ENCODE results near the gene POTEE. TPM values are rescaled to one million over a fixed set of nuclear protein-coding genes. Genes with fewer than 3 reads are reported as not detected.
"Not testable (repeated sequence)": the region's sequence is repeated elsewhere in the genome, so short reads cannot be mapped to it uniquely, and the experiment has no call there.

POTEE gene
- total RNA-seq, 2 donors from 2014 or later = 0.16 TPM; not detected in 1

DNA sequence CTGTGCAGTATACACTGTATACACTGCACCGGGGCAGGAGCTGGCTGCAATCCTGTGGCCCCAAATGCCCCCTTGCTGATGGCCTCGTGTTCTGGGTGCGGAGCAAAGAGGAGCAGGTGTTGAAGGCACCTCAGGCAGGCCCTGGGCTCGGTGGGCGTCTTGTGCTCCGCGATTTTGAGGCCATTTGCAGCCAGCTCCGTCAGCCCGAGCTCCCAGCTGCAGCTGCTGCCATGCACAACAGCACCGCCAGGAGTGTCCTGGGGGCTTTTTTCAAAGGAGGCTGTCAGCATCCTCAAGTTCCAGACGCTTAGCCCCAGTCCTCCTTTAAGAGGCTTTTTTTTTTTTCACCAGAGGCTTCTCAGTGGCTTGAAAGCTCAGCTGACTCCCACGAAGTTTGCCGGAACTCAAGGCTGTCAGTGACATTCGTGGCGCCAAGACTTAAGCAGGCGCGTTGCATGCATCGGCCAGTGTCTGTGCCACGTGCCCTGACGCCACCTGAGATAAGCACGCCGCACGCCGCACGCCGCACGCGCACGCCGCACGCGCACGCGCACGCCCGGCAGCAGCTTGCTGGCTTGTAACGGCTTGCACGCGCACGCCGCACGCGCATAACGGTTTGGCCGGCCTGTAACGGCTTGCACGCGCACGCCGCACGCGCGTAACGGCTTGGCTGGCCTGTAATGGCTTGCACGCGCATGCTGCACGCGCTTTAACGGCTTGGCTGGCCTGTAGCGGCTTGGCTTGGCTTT lies 8.1 kb downstream of the POTEE start:
- not testable (repeated sequence) for H3K27ac ChIP-seq; H3K4me3 ChIP-seq; DNase-seq (ENCODE audit: low spot score); H3K9me3 ChIP-seq; H3K4me1 ChIP-seq; H3K36me3 ChIP-seq; H3K27me3 ChIP-seq

DNA sequence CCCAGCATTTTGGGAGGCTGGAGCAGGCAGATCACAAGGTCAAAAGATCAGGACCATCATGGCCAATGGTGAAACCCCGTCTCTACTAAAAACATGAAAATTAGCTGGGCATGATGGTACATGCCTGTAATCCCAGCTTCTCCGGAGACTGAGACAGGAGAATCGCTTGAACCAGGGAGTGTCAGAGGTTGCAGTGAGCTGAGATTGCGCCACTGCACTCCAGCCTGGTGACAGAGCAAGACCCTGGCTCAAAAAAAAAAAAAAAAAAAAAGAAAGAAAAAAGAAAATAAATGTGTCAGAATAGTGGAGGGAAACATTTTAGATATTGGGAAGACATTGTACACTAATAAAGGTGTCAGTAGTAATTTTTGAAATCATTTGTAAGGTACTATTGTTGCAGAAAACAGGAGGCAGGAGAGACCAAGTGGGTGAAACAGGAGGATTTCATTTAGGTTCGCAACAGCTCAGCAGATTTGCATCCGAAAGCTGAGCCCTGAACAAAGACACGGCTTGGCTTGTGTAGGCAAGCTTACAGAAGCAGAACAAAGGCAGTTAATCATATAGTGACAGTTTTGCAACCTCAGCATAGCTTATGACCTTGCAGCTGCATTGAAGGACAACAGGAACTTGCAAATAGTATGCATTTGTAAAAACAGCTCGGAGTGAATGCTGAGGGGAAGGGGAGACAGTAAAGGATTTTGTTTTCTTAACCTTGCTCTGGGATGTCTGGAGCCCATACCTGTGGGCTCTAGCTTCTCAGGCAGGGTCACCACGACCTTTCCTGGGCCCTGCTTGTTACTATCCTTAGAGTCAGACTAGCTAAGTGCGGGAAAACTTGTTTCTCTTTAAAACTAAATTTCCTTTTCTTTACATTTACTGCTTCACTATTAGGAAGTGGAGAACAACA lies 26.5 kb downstream of the POTEE start:
- H3K27me3 ChIP-seq; H3K27ac ChIP-seq; H3K9me3 ChIP-seq; H3K4me3 ChIP-seq; H3K4me1 ChIP-seq; DNase-seq (ENCODE audit: low spot score); H3K36me3 ChIP-seq: not testable (repeated sequence)

Other genes with a start within 250 kb of the POTEE start
- 100 to 1,000 TPM in 1 of 2 donors, 10 to 100 TPM in 1; 97.8 to 124 TPM for gene FAM168B, start 116.1 kb upstream of the POTEE start, total RNA-seq
- 10 to 100 TPM; 40.5 to 44.8 TPM for gene PLEKHB2, start 104.2 kb upstream of the POTEE start, total RNA-seq
- not detected for gene RAB6D, start 154.6 kb downstream of the POTEE start, total RNA-seq

All from right atrium auricular region (tissue), 2 donors.